Natural killer cell (primary cell): Measurements from ENCODE around the gene TPM1. TPM values are rescaled to one million over a fixed set of nuclear protein-coding genes. Genes with fewer than 3 reads are reported as not detected.

Experiments used
- ATAC-seq, 3 donors: fragments of 150-1000 bp in 2 of 3; fragments of 200-7000 bp in 1 of 3; cut with Tn5 transposase; 1 replicate in 1 of 3; 2 replicates in 2 of 3; pipeline ENCODE4 v1.10.0; 2021; ENCODE audit warnings: mild to moderate bottlenecking in 2 of 3, moderate library complexity in 2 of 3
- DNase-seq, 2 donors: peaks; one replicate each; pipeline versions ENCODE4 v3.0.0 to v3.0.0-alpha.2; 2013 to 2021; ENCODE audit warnings: mixed read lengths in 1 of 2
- H3K27ac ChIP-seq: one replicate; pipeline ENCODE4 v1.5.1; 2013; ENCODE audit warnings: mild to moderate bottlenecking, low read length
- H3K27me3 ChIP-seq: one replicate; pipeline ENCODE4 v1.6.1; 2013; ENCODE audit warnings: low read length; ENCODE audit not compliant: control insufficient read depth, insufficient read depth
- H3K36me3 ChIP-seq: one replicate; pipeline ENCODE4 v1.6.1; 2013; ENCODE audit warnings: low read length; ENCODE audit not compliant: control insufficient read depth, insufficient read depth
- H3K4me1 ChIP-seq: one replicate; pipeline ENCODE4 v1.6.1; 2013; ENCODE audit warnings: low read length; ENCODE audit not compliant: control insufficient read depth, insufficient read depth
- H3K4me3 ChIP-seq: one replicate; pipeline ENCODE4 v1.5.1; 2013; ENCODE audit warnings: low read length
- H3K9me3 ChIP-seq: one replicate; pipeline ENCODE4 v1.6.1; 2013; ENCODE audit warnings: low read length; ENCODE audit not compliant: control insufficient read depth, insufficient read depth
- H3K27ac Mint-ChIP-seq, 2 donors: one replicate each; pipeline ENCODE4 v1.8.0; 2022; ENCODE audit warnings: mild to moderate bottlenecking in 2 of 2, mixed read lengths in 2 of 2, moderate library complexity in 1 of 2
- H3K27me3 Mint-ChIP-seq, 2 donors: one replicate each; pipeline ENCODE4 v1.8.0; 2022; ENCODE audit warnings: low read depth in 2 of 2, mixed read lengths in 2 of 2
- H3K36me3 Mint-ChIP-seq: one replicate; pipeline ENCODE4 v1.8.0; 2022; ENCODE audit warnings: mixed read lengths
- H3K4me1 Mint-ChIP-seq, 2 donors: one replicate each; pipeline ENCODE4 v1.8.0; 2022; ENCODE audit warnings: mixed read lengths in 2 of 2
- H3K4me3 Mint-ChIP-seq: one replicate; pipeline ENCODE4 v1.8.0; 2022; ENCODE audit warnings: mild to moderate bottlenecking, moderate library complexity, mixed read lengths
- H3K9me3 Mint-ChIP-seq, 2 donors: one replicate each; pipeline ENCODE4 v1.8.0; 2022; ENCODE audit warnings: mixed read lengths in 2 of 2
- CTCF ChIP-seq: fragments of 200-600 bp; IDR thresholded peaks from one replicate; pipeline ENCODE4 v1.8.0; 2022; ENCODE audit warnings: antibody characterized with exemption
- WGBS: methylation state at CpG from one replicate; pipeline ENCODE4 v1.1.7; 2013; ENCODE audit warnings: missing lambda C conversion rate; ENCODE audit not compliant: insufficient coverage; 5-methylcytosine and 5-hydroxymethylcytosine counted together
- intact Hi-C: fragments of 100-400 bp; cut with micrococcal nuclease; formaldehyde crosslinking; loops from one replicate; pipeline ENCODE4 v1.14.2; 2022
- total RNA-seq, 4 donors: library from RNA; stranded (reverse); fragments of 120-200 nt in 1 of 4; gene quantifications; one replicate each; pipeline versions ENCODE4 v1.2.3 to v1.2.4, GENCODE V29; 2013 to 2022

TPM1 gene
- total RNA-seq, 3 donors from 2014 or later (not counting 1 experiment from before 2014, with no cell fraction given) = 21.5 to 33.0 (median 25.6) TPM

- DNase-seq (no peak), ATAC-seq (no peak)
- H3K4me1 Mint-ChIP-seq = no peaks in the 10 kb centered on the region
- H3K27me3 ChIP-seq = no peaks in the 10 kb centered on the region
- 91% methylated on average over 2 of the region's 2 CpGs for WGBS
- intact Hi-C loops = no loop called here
- no peaks in the 10 kb centered on the region for H3K36me3 ChIP-seq
- peaks cover under 1 to 3% of the 10 kb centered on the region in 2 donors for H3K27me3 Mint-ChIP-seq
- H3K36me3 Mint-ChIP-seq = peaks cover 1% of the 10 kb centered on the region
- H3K9me3 ChIP-seq = peaks cover 4% of the 10 kb centered on the region
- H3K4me3 Mint-ChIP-seq = no peak overlapping the region
- no peaks in the 10 kb centered on the region for H3K4me1 ChIP-seq
- no peak overlapping the region for H3K4me3 ChIP-seq
- H3K27ac Mint-ChIP-seq = no peak overlapping the region
- H3K9me3 Mint-ChIP-seq = no peaks in the 10 kb centered on the region
- no peak overlapping the region for H3K27ac ChIP-seq
- TF ChIP-seq CTCF = no peak
Measured at GRCh38 chr15:63114465-63114864, 71.9 kb downstream of the TPM1 start.

Other genes starting within 250 kb of the TPM1 start
- gene LACTB, start 79.1 kb downstream of the TPM1 start, total RNA-seq = 10 to 100 TPM; 17.1 to 29.1 (median 26.4) TPM
- gene RPS27L, start 114.7 kb downstream of the TPM1 start, total RNA-seq = 10 to 100 TPM; 50.4 to 63.3 (median 52.2) TPM
- gene RAB8B, start 146.9 kb downstream of the TPM1 start, total RNA-seq = 100 to 1,000 TPM; 128 to 155 (median 137) TPM
- 10 to 100 TPM in 1 of 3 donors, 1 to 10 TPM in 2; 8.6 to 12.4 (median 9.9) TPM for gene APH1B, start 234.9 kb downstream of the TPM1 start, total RNA-seq